Neural progenitor cell (in vitro differentiated cells): Measurements from ENCODE around the gene NFATC4.

Source experiments
- EZH2 ChIP-seq: fragments of 200-600 bp; sonication (generic); IDR thresholded peaks from 2 replicates; pipeline ENCODE4 v1.6.1; 2017; ENCODE audit warnings: antibody characterized with exemption, mild to moderate bottlenecking, moderate library complexity
- EZH2phosphoT487 ChIP-seq: fragments of 200-600 bp; sonication (generic); IDR thresholded peaks from 2 replicates; pipeline ENCODE4 v1.6.1; 2017; ENCODE audit warnings: antibody characterized with exemption
- TF ChIP-seq, protein P1 (sequence below): fragments of 200-600 bp; sonication (generic); IDR thresholded peaks from 2 replicates; pipeline ENCODE4 v1.5.1; 2017; ENCODE audit warnings: antibody characterized with exemption, mild to moderate bottlenecking

DNA sequence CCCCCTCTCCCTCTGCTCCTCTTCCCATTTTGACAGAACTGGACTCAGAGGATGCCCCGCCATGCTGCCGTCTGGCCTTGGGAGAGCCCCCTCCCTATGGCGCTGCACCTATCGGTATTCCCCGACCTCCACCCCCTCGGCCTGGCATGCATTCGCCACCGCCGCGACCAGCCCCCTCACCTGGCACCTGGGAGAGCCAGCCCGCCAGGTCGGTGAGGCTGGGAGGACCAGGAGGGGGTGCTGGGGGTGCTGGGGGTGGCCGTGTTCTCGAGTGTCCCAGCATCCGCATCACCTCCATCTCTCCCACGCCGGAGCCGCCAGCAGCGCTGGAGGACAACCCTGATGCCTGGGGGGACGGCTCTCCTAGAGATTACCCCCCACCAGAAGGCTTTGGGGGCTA is 1.5 kb downstream of the NFATC4 start:
- TF ChIP-seq, protein P1, sequence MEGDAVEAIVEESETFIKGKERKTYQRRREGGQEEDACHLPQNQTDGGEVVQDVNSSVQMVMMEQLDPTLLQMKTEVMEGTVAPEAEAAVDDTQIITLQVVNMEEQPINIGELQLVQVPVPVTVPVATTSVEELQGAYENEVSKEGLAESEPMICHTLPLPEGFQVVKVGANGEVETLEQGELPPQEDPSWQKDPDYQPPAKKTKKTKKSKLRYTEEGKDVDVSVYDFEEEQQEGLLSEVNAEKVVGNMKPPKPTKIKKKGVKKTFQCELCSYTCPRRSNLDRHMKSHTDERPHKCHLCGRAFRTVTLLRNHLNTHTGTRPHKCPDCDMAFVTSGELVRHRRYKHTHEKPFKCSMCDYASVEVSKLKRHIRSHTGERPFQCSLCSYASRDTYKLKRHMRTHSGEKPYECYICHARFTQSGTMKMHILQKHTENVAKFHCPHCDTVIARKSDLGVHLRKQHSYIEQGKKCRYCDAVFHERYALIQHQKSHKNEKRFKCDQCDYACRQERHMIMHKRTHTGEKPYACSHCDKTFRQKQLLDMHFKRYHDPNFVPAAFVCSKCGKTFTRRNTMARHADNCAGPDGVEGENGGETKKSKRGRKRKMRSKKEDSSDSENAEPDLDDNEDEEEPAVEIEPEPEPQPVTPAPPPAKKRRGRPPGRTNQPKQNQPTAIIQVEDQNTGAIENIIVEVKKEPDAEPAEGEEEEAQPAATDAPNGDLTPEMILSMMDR = no peak
- TF ChIP-seq EZH2 = no peak
- no peak for TF ChIP-seq EZH2phosphoT487
